K562 (cell line): ENCODE results near the gene FIBP. TPM values are rescaled to one million over a fixed set of nuclear protein-coding genes. Genes with fewer than 3 reads are reported as not detected.
A peak's percentile ranks its signal among the peaks of the same experiment; 100 is the strongest.

Source experiments
- ATAC-seq: fragments of 200-7000 bp; cut with Tn5 transposase; 3 replicates; pipeline ENCODE4 v1.9.1; 2020; ENCODE audit warnings: moderate library complexity
- BruUV-seq: library from RNA; stranded (reverse); fragments of 400-500 nt; replicated peaks from 2 replicates; lab custom pipeline; 2021; lab: Mats Ljungman, UMichigan
- CTCF ChIA-PET: fragments of 300-600 bp; formaldehyde crosslinking; extraction: SDS; loops from one replicate; lab custom pipeline; 2021; ENCODE audit warnings: low intra/inter-chr PET ratio; lab: Yijun Ruan, JAX
- POLR2A ChIA-PET: fragments of 300-600, 350-650 bp; sonication (Branson Sonifier 250); formaldehyde crosslinking; extraction: SDS; loops from one replicate; lab custom pipeline; 2021; ENCODE audit warnings: antibody characterized with exemption, inconsistent platforms; lab: Yijun Ruan, JAX
- DNase-seq, 4 experiments: peaks; one replicate each; pipeline versions ENCODE4 v3.0.0 to v3.0.0-alpha.2; 2011 to 2018; ENCODE audit warnings: low spot score in 3 of 4, mixed read lengths in 3 of 4; ENCODE audit errors: extremely low read depth in 1 of 4
- FAIRE-seq: peaks from 2 replicates; lab custom pipeline; 2011; peaks lifted over from hg19 to GRCh38; lab: Jason Lieb, UNC
- H2AFZ ChIP-seq: 2 replicates; pipeline ENCODE4 v1.6.0; 2011; ENCODE audit warnings: low read depth, low read length, control low read depth, inconsistent platforms
- H3K27ac ChIP-seq: fragments of 200-600 bp; 3 replicates; pipeline ENCODE4 v1.8.0; 2011; ENCODE audit warnings: low read depth, mild to moderate bottlenecking, control low read depth, inconsistent platforms, low read length, moderate library complexity, mixed read lengths; ENCODE audit errors: extremely low read depth
- H3K27me3 ChIP-seq, 2 experiments: fragments of 300-600 bp in 1 of 2; 2 replicates in 1 of 2; 3 replicates in 1 of 2; pipeline versions ENCODE4 v1.6.0 to v1.8.0; 2011; ENCODE audit warnings: inconsistent platforms in 2 of 2, low read length in 2 of 2, mild to moderate bottlenecking in 1 of 2, mixed read lengths in 1 of 2, moderate library complexity in 1 of 2; ENCODE audit not compliant: control insufficient read depth in 2 of 2, insufficient read depth in 2 of 2
- H3K36me3 ChIP-seq: fragments of 300-600 bp; 3 replicates; pipeline ENCODE4 v1.8.0; 2011; ENCODE audit warnings: mild to moderate bottlenecking, low read length, inconsistent platforms; ENCODE audit not compliant: control insufficient read depth, insufficient read depth
- H3K4me1 ChIP-seq, 2 experiments: fragments of 200-600 bp in 1 of 2; replicated peaks in 1 of 2; 2 replicates in 1 of 2; 3 replicates in 1 of 2; pipeline versions ENCODE4 v1.5.1 to v1.8.0; 2011; ENCODE audit warnings: inconsistent platforms in 2 of 2, low read length in 2 of 2, mild to moderate bottlenecking in 1 of 2, mixed read lengths in 1 of 2, moderate library complexity in 1 of 2; ENCODE audit not compliant: control insufficient read depth in 2 of 2, insufficient read depth in 2 of 2
- H3K4me2 ChIP-seq: 2 replicates; pipeline ENCODE4 v1.6.1; 2011; ENCODE audit warnings: low read length, control low read depth, inconsistent platforms, mixed read lengths; ENCODE audit not compliant: insufficient read depth
- H3K4me3 ChIP-seq: fragments of 200-600 bp; sonication (generic), shearing (Covaris generic); 2 replicates; pipeline ENCODE4 v1.5.1; 2016; ENCODE audit warnings: control low read depth, inconsistent platforms
- H3K79me2 ChIP-seq: fragments of 200-600 bp; 3 replicates; pipeline ENCODE4 v1.8.0; 2011; ENCODE audit warnings: low read length, inconsistent platforms; ENCODE audit not compliant: control insufficient read depth, insufficient read depth
- H3K9ac ChIP-seq, 2 experiments: 2 replicates each; pipeline versions ENCODE4 v1.6.0 to v1.6.1; 2011; ENCODE audit warnings: low read depth in 2 of 2, low read length in 2 of 2, control low read depth in 1 of 2, inconsistent platforms in 1 of 2, mild to moderate bottlenecking in 1 of 2, mixed read lengths in 1 of 2; ENCODE audit not compliant: insufficient read depth in 1 of 2
- H3K9me1 ChIP-seq: one replicate; pipeline ENCODE4 v1.6.0; 2011; ENCODE audit warnings: inconsistent platforms, mild to moderate bottlenecking, low read length, moderate library complexity; ENCODE audit not compliant: control insufficient read depth, insufficient read depth
- H3K9me3 ChIP-seq: replicated peaks from 2 replicates; pipeline ENCODE4 v1.5.1; 2011; ENCODE audit warnings: low read depth, low read length, inconsistent platforms; ENCODE audit not compliant: control insufficient read depth, insufficient read depth
- H4K20me1 ChIP-seq: replicated peaks from 2 replicates; pipeline ENCODE4 v1.6.1; 2011; ENCODE audit warnings: low read length, inconsistent platforms, mixed read lengths; ENCODE audit not compliant: control insufficient read depth, insufficient read depth
- BCL6 ChIP-seq: fragments of 250-450 bp; sonication (Bioruptor Pico); IDR thresholded peaks from 2 replicates; pipeline ENCODE4 v1.4.0; 2020
- POLR2A ChIP-seq: fragments of 450-650 bp; conservative IDR thresholded peaks from 2 replicates; pipeline ENCODE4 v1.6.1; 2016
- POLR2AphosphoS5 ChIP-seq: IDR thresholded peaks from 2 replicates; pipeline ENCODE4 v1.6.1; 2011; ENCODE audit warnings: mild to moderate bottlenecking, low read depth, low read length, moderate library complexity; ENCODE audit not compliant: control insufficient read depth, insufficient read depth
- SUPT5H ChIP-seq: fragments of 450-650 bp; IDR thresholded peaks from 2 replicates; pipeline ENCODE4 v1.6.1; 2016
- WGBS: fragments of 100-300 bp; shearing (Covaris generic); methylation state at CpG from one replicate; pipeline ENCODE4 v1.1.6; 2016; ENCODE audit warnings: low coverage, mixed read lengths; ENCODE audit not compliant: insufficient coverage; ENCODE audit errors: missing lambda C conversion rate; 5-methylcytosine and 5-hydroxymethylcytosine counted together
- in situ Hi-C: fragments of 300-500 bp; cut with MboI; formaldehyde crosslinking; loops from 4 replicates; pipeline ENCODE4 v1.15.0; 2018; ENCODE audit warnings: inconsistent platforms, mixed read lengths
- intact Hi-C: fragments of 100-400 bp; cut with micrococcal nuclease; formaldehyde crosslinking; loops from 2 replicates; pipeline ENCODE4 v1.14.2; 2022
- polyA plus RNA-seq, 8 experiments: library from polyadenylated mRNA; depleted of rRNA in 4 of 8; stranded (reverse) in 5 of 8; unstranded in 3 of 8; fragments of >200 nt; fragmentation: Nextera tagmentation in 2 of 8; fragmentation: Illumina TruSeq in 1 of 8; extraction: Ambion mirVana in 2 of 8; extraction: Trizol in 1 of 8; gene quantifications; 2 replicates each; pipeline versions ENCODE4 v1.2.1 to v1.2.3, GENCODE V29; 2011 to 2014; ENCODE audit warnings: inconsistent platforms in 1 of 8, missing spikeins in 1 of 8
- total RNA-seq, 7 experiments: library from RNA; depleted of rRNA in 6 of 7; stranded (reverse); fragments of >200 nt in 6 of 7; fragmentation: Illumina TruSeq in 2 of 7; extraction: Trizol in 2 of 7; gene quantifications; 2 replicates each; pipeline versions ENCODE4 v1.2.1 to v1.2.3, GENCODE V29; 2011 to 2021; ENCODE audit warnings: low replicate concordance in 1 of 7
- TF ChIP-seq, protein P1 (sequence below): fragments of 450-650 bp; IDR thresholded peaks from 2 replicates; pipeline ENCODE4 v1.6.1; 2016
- TF ChIP-seq, protein P2 (sequence below): sonication (generic); formaldehyde crosslinking; IDR thresholded peaks from 2 replicates; pipeline ENCODE4 v1.8.0; 2023; ENCODE audit warnings: mild to moderate bottlenecking, missing genetic modification reagents

The FIBP gene
- total and polyA plus RNA-seq, 9 of the 15 experiments (the other 6 are each of a cell fraction or from before 2014, with no cell fraction given), result 41.2 to 79.2 (median 48.6) TPM

DNA sequence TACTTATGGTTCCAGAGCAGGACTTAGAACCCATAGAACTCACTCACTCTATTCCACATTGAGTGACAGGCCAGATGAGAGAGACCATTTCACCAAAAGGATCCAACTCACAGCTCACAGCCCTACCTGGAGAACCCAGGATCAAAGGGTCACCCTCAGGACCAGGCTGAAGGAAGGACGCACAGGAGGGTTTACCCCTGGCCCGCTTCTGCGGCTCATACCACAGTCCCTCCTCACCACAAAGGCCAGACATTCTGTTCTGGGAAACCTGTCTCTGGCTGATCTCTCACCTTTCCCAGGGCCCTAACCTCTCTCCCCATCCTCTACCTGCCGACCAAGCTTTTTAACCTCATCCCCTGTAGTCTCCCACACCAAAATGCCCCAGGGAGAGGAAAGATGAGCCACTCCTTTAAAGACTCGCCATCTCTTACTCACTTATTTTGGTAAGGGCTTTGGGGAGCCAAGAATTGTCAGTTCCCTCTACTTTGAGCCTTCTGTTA, 7.3 kb upstream of the FIBP start:
- peaks cover 33% of the 10 kb centered on the region for H4K20me1 ChIP-seq
- H3K9ac ChIP-seq, result peak overlapping the region in 1 of 2 experiments; percentile 59; a peak in 1 of 4 replicates
- H3K9me3 ChIP-seq, result no peaks in the 10 kb centered on the region
- no peak overlapping the region for H3K4me3 ChIP-seq
- peaks cover 92% of the 10 kb centered on the region for H3K79me2 ChIP-seq
- intact Hi-C loops (no loop called here), in situ Hi-C loops (no loop called here)
- BruUV-seq, result no TSS peak
- 100% methylated on average over 4 of the region's 5 CpGs for WGBS
- H3K27me3 ChIP-seq, result no peaks in the 10 kb centered on the region
- H3K27ac ChIP-seq, result peak overlapping the region; percentile 36; the same call in 1 of the 3 replicates
- TF ChIP-seq, protein P1, sequence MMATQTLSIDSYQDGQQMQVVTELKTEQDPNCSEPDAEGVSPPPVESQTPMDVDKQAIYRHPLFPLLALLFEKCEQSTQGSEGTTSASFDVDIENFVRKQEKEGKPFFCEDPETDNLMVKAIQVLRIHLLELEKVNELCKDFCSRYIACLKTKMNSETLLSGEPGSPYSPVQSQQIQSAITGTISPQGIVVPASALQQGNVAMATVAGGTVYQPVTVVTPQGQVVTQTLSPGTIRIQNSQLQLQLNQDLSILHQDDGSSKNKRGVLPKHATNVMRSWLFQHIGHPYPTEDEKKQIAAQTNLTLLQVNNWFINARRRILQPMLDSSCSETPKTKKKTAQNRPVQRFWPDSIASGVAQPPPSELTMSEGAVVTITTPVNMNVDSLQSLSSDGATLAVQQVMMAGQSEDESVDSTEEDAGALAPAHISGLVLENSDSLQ, result peak; percentile 65; the same call in 1 of the 2 replicates
- TF ChIP-seq POLR2A (peak; percentile 53), BCL6 (CRISPR knock-in tag) (no peak), SUPT5H (peak; percentile 63; the same call in 1 of the 2 replicates), POLR2AphosphoS5 (peak; percentile 68)
- TF ChIP-seq, protein P2, sequence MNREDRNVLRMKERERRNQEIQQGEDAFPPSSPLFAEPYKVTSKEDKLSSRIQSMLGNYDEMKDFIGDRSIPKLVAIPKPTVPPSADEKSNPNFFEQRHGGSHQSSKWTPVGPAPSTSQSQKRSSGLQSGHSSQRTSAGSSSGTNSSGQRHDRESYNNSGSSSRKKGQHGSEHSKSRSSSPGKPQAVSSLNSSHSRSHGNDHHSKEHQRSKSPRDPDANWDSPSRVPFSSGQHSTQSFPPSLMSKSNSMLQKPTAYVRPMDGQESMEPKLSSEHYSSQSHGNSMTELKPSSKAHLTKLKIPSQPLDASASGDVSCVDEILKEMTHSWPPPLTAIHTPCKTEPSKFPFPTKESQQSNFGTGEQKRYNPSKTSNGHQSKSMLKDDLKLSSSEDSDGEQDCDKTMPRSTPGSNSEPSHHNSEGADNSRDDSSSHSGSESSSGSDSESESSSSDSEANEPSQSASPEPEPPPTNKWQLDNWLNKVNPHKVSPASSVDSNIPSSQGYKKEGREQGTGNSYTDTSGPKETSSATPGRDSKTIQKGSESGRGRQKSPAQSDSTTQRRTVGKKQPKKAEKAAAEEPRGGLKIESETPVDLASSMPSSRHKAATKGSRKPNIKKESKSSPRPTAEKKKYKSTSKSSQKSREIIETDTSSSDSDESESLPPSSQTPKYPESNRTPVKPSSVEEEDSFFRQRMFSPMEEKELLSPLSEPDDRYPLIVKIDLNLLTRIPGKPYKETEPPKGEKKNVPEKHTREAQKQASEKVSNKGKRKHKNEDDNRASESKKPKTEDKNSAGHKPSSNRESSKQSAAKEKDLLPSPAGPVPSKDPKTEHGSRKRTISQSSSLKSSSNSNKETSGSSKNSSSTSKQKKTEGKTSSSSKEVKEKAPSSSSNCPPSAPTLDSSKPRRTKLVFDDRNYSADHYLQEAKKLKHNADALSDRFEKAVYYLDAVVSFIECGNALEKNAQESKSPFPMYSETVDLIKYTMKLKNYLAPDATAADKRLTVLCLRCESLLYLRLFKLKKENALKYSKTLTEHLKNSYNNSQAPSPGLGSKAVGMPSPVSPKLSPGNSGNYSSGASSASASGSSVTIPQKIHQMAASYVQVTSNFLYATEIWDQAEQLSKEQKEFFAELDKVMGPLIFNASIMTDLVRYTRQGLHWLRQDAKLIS (CRISPR knock-in tag), result no peak
- ATAC-seq (no peak), DNase-seq (no peak), FAIRE-seq (no peak)
- no peak overlapping the region for H3K4me2 ChIP-seq
- no peaks in the 10 kb centered on the region for H3K9me1 ChIP-seq
- no peak overlapping the region for H2AFZ ChIP-seq
- H3K4me1 ChIP-seq, result peaks cover 34 to 73% of the 10 kb centered on the region in 2 experiments
- POLR2A ChIA-PET, result interaction anchor here (0.8 to 10.0 kb wide), 10 partner anchors 11 to 112 kb away, joined by 3 to 96 read pairs (median 4); partner anchors contain the start of genes CFL1 and MUS81
- CTCF ChIA-PET, result no interaction called here
- H3K36me3 ChIP-seq, result peaks cover 73% of the 10 kb centered on the region
